D721Med (cell line): ENCODE data around the gene MRGPRX3.

Experiments
- DNase-seq: peaks from one replicate; pipeline ENCODE4 v3.0.0; 2011; ENCODE audit warnings: low spot score; ENCODE audit not compliant: insufficient read length
- FAIRE-seq: peaks from 2 replicates; lab custom pipeline; 2011; peaks lifted over from hg19 to GRCh38; lab: Jason Lieb, UNC
- CTCF ChIP-seq: IDR thresholded peaks from 2 replicates; pipeline ENCODE4 v1.5.1; 2012; ENCODE audit warnings: mild to moderate bottlenecking, control low read depth; ENCODE audit not compliant: insufficient read depth; ENCODE audit errors: missing control alignments

MRGPRX3 gene

GRCh38 chr11:18171377-18172000 lies 39.1 kb downstream of the MRGPRX3 start:
- DNase-seq (no peak), FAIRE-seq (no peak)
- TF ChIP-seq CTCF: peak; percentile 62

DNA sequence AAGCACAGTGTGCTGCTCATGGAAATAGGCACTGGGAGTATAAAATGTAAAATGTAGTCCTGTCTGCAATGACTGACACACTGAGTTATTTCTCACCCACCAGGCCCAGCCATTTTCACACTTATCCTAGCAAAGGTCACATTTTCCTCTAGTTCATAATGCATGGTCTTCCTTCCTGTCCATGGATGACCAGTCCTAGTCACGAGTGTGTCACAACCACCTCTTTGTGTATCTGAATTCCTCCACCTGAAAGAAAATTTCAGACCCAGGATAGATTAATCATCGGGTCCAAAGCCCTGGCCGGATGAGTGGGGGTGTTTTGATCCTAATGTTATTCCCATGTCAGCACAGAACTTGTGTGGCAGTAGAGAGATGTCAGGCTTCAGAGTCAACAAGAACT lies 40.3 kb downstream of the MRGPRX3 start, which contains the start of gene MRGPRX4:
MRGPRX4 (plus strand) TSS at position 172 of the 400 bp plus-strand sequence. CDS start 420 bp downstream, outside the sequence.
- DNase-seq: no peak
- no peak for FAIRE-seq
- TF ChIP-seq CTCF: no peak

- FAIRE-seq (no peak), DNase-seq (no peak)
- TF ChIP-seq CTCF: no peak
Measured at GRCh38 chr11:18173225-18173866, 41.0 kb downstream of the MRGPRX3 start.
